ENCODE data around the gene SIX6.

DNA sequence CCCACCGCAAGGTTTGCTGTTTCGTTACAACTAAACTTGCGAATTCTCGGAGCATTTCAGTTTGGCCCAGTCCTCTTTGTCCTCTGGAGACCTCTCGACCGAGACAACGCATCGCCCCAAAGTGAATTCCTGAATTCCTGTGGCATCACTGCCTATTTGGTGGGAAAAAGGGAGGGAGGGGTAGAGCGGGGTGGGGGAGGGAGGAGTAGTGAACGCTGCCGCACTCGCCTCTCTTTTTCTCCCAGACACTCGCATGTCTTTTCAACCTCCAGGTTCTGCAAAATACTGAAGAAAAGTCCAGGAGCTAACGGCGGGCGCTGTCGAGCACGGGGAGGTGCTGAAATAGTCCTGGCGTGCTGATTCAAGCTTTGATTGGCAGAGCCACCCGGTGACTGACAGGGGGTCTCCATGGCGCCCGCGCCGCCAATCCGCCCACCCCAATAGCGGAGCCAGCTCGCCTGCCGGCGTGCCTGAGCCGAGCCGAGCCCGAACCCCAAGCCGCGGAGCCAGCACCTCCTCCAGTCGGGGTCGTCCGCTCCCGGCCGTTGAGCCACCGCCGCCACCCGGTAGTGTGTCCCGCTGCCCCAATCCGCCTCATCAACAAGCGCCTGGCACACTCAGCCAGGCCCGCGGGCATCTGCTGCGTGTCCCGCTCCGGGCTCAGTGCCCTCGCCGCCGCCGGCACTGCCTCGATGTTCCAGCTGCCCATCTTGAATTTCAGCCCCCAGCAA, at the start of gene SIX6:
- no peak for TF ChIP-seq POLR2A (IDR thresholded peaks at IDR 0.05)
- TF ChIP-seq, protein P1, sequence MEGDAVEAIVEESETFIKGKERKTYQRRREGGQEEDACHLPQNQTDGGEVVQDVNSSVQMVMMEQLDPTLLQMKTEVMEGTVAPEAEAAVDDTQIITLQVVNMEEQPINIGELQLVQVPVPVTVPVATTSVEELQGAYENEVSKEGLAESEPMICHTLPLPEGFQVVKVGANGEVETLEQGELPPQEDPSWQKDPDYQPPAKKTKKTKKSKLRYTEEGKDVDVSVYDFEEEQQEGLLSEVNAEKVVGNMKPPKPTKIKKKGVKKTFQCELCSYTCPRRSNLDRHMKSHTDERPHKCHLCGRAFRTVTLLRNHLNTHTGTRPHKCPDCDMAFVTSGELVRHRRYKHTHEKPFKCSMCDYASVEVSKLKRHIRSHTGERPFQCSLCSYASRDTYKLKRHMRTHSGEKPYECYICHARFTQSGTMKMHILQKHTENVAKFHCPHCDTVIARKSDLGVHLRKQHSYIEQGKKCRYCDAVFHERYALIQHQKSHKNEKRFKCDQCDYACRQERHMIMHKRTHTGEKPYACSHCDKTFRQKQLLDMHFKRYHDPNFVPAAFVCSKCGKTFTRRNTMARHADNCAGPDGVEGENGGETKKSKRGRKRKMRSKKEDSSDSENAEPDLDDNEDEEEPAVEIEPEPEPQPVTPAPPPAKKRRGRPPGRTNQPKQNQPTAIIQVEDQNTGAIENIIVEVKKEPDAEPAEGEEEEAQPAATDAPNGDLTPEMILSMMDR (IDR thresholded peaks at IDR 0.05): no peak
